D341Med (cell line): ENCODE data around the gene CBX5.
A peak's percentile ranks its signal among the peaks of the same experiment; 100 is the strongest.
"Not testable (repeated sequence)": the region's sequence is repeated elsewhere in the genome, so short reads cannot be mapped to it uniquely, and the experiment has no call there.

ENCODE experiments used
- DNase-seq: peaks from one replicate; pipeline ENCODE4 v3.0.0; 2012; ENCODE audit warnings: low spot score

CBX5 gene

GRCh38 chr12:54294152-54294952, 14.4 kb upstream of the CBX5 start:
- DNase-seq, result peak; percentile 76

GRCh38 chr12:54292931-54293241, 13.0 kb upstream of the CBX5 start:
- DNase-seq, result no peak

- no peak for DNase-seq
These were observed 12.4 kb upstream of the CBX5 start for GRCh38 chr12:54292083-54292930.

- no peak for DNase-seq
These were observed 7.6 kb upstream of the CBX5 start for GRCh38 chr12:54287261-54288157.

- no peak for DNase-seq
These were observed 6.4 kb upstream of the CBX5 start for GRCh38 chr12:54286042-54287030.

GRCh38 chr12:54285150-54286041, 5.5 kb upstream of the CBX5 start:
- no peak for DNase-seq

- not testable (repeated sequence) for DNase-seq
These were observed 4.3 kb upstream of the CBX5 start for GRCh38 chr12:54284070-54284780.

- no peak for DNase-seq
These were observed 3.1 kb upstream of the CBX5 start for GRCh38 chr12:54282949-54283593.

GRCh38 chr12:54281694-54282093, 1.8 kb upstream of the CBX5 start:
- DNase-seq, result not testable (repeated sequence)

GRCh38 chr12:54281261-54281638, 1.3 kb upstream of the CBX5 start:
- DNase-seq, result not testable (repeated sequence)

- DNase-seq, result peak; percentile 88
These were observed 742 bp upstream of the CBX5 start, which contains the start of gene HNRNPA1 for GRCh38 chr12:54280468-54281260. TSS of gene HNRNPA1 (plus strand) at chr12:54280726. CDS start at chr12:54280808, 82 bp downstream.

- DNase-seq, result no peak
These were observed 693 bp downstream of the CBX5 start for GRCh38 chr12:54279227-54279631.

- no peak for DNase-seq
These were observed 2.1 kb downstream of the CBX5 start for GRCh38 chr12:54277823-54278276.

- no peak for DNase-seq
These were observed 3.6 kb downstream of the CBX5 start for GRCh38 chr12:54276368-54276767.

GRCh38 chr12:54273981-54274380, 5.9 kb downstream of the CBX5 start:
- no peak for DNase-seq

- no peak for DNase-seq
These were observed 7.7 kb downstream of the CBX5 start for GRCh38 chr12:54272214-54272613.

GRCh38 chr12:54270345-54270744, 9.6 kb downstream of the CBX5 start:
- DNase-seq, result no peak

- DNase-seq, result no peak
These were observed 13.1 kb downstream of the CBX5 start for GRCh38 chr12:54266852-54267251.
